Fibroblast of pulmonary artery (primary cell): ENCODE measurements around the gene UST.

Experiments
- DNase-seq: peaks from one replicate; pipeline ENCODE4 v3.0.0-alpha.2; 2010; ENCODE audit warnings: low read depth
- H3K4me3 ChIP-seq: replicated peaks from 2 replicates; pipeline ENCODE4 v1.5.1; 2011; ENCODE audit warnings: low read depth, mild to moderate bottlenecking, control low read depth, low read length, moderate library complexity
- CTCF ChIP-seq: IDR thresholded peaks from 2 replicates; pipeline ENCODE4 v1.5.1; 2011; ENCODE audit warnings: mild to moderate bottlenecking, control low read depth, low read length, inconsistent platforms; ENCODE audit errors: missing control alignments

The UST gene

GRCh38 chr6:148735989-148736388 lies 10.8 kb upstream of the UST start:
- DNase-seq, result no peak
- no peak for TF ChIP-seq CTCF
- no peak overlapping the region for H3K4me3 ChIP-seq

GRCh38 chr6:148736774-148737412 lies 9.9 kb upstream of the UST start:
- no peak overlapping the region for H3K4me3 ChIP-seq
- DNase-seq, result no peak

GRCh38 chr6:148737806-148738205 lies 9.0 kb upstream of the UST start:
- TF ChIP-seq CTCF, result no peak
- no peak overlapping the region for H3K4me3 ChIP-seq
- no peak for DNase-seq

More at GRCh38 chr6:148736774-148737412, 9.9 kb upstream of the UST start:
- no peak for TF ChIP-seq CTCF

GRCh38 chr6:148738946-148739821 lies 7.6 kb upstream of the UST start:
- H3K4me3 ChIP-seq, result no peak overlapping the region
- DNase-seq, result no peak
- no peak for TF ChIP-seq CTCF

GRCh38 chr6:148739822-148740128 lies 7.1 kb upstream of the UST start:
- H3K4me3 ChIP-seq, result no peak overlapping the region
- no peak for DNase-seq
- TF ChIP-seq CTCF, result no peak

- H3K4me3 ChIP-seq, result no peak overlapping the region
- no peak for DNase-seq
- no peak for TF ChIP-seq CTCF
Observed at GRCh38 chr6:148743476-148743875, 3.4 kb upstream of the UST start.
